ENCODE results near the gene EVL.

The EVL gene

GRCh38 chr14:100170880-100171279, 105.7 kb downstream of the EVL start:
- Histone ChIP-seq H3K27ac (replicated peaks) (no peak overlapping the region), H3K4me3 (replicated peaks; ENCODE audit: insufficient read depth, low read length) (no peak overlapping the region), H3K27me3 (ENCODE audit: insufficient read depth, poor library complexity, severe bottlenecking) (no peaks in the 10 kb centered on the region)
- no peak for TF ChIP-seq SPI1 (IDR thresholded peaks at IDR 0.05; ENCODE audit: borderline replicate concordance, low read depth)
- TF ChIP-seq GABPA (IDR thresholded peaks at IDR 0.05; ENCODE audit: low read depth): no peak
- TF ChIP-seq, protein P1, sequence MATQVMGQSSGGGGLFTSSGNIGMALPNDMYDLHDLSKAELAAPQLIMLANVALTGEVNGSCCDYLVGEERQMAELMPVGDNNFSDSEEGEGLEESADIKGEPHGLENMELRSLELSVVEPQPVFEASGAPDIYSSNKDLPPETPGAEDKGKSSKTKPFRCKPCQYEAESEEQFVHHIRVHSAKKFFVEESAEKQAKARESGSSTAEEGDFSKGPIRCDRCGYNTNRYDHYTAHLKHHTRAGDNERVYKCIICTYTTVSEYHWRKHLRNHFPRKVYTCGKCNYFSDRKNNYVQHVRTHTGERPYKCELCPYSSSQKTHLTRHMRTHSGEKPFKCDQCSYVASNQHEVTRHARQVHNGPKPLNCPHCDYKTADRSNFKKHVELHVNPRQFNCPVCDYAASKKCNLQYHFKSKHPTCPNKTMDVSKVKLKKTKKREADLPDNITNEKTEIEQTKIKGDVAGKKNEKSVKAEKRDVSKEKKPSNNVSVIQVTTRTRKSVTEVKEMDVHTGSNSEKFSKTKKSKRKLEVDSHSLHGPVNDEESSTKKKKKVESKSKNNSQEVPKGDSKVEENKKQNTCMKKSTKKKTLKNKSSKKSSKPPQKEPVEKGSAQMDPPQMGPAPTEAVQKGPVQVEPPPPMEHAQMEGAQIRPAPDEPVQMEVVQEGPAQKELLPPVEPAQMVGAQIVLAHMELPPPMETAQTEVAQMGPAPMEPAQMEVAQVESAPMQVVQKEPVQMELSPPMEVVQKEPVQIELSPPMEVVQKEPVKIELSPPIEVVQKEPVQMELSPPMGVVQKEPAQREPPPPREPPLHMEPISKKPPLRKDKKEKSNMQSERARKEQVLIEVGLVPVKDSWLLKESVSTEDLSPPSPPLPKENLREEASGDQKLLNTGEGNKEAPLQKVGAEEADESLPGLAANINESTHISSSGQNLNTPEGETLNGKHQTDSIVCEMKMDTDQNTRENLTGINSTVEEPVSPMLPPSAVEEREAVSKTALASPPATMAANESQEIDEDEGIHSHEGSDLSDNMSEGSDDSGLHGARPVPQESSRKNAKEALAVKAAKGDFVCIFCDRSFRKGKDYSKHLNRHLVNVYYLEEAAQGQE (IDR thresholded peaks at IDR 0.05; ENCODE audit: insufficient replicate concordance, low read depth): no peak
- TF ChIP-seq POLR2AphosphoS5 (IDR thresholded peaks at IDR 0.05; ENCODE audit: low read depth): no peak
- no peak for TF ChIP-seq CTCF (IDR thresholded peaks at IDR 0.05; ENCODE audit: insufficient read depth, low read length)
- DNase-seq (ENCODE audit: low read depth in 1 of 2, low spot score in 1 of 2): no peak

DNA sequence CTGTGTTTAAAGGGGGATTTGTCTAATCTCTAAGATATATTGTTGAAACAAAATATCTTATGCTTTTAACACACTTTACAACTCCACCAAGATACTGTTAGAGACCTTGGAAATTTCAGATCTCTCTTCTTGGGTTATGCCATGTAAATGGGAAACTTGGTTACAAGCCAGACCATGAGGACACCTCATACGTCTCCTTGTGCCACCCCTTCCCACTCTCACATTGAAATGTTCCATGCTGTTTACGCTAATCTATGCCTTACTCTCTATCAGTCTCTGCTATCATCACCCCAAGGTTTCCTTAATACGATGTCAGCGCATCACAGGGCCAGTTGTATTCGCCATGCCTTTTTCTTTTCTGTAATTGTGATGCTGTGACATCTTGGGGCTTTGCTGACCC, 107.6 kb downstream of the EVL start:
- no peak for DNase-seq (ENCODE audit: low read depth in 1 of 2, low spot score in 1 of 2)
- no peak overlapping the region for H3K27ac ChIP-seq (replicated peaks)

DNA sequence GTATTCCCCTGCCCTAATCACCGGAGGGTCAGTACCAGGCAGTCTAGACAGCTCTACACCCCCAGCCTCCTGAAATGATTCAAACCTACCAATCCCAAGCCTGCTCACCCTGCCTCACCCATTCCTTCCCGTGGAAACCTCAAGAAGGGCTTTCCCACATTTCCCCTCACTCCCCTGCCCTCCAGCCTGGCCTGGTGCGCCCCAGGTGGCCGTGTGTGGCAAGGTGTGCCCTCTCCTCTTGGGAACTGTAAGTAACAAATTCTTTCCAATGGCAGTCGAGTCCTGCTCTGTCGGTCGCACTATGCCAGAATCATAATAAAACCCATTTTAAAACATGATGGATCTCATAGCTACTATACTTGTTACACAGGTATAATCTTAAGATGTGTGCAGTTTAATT, 108.1 kb downstream of the EVL start:
- Histone ChIP-seq H3K4me3 (replicated peaks; ENCODE audit: insufficient read depth, low read length) (no peak overlapping the region), H3K27me3 (ENCODE audit: insufficient read depth, poor library complexity, severe bottlenecking) (no peaks in the 10 kb centered on the region), H3K27ac (replicated peaks) (no peak overlapping the region)
- no peak for DNase-seq (ENCODE audit: low read depth in 1 of 2, low spot score in 1 of 2)
- TF ChIP-seq SPI1 (IDR thresholded peaks at IDR 0.05; ENCODE audit: borderline replicate concordance, low read depth) (no peak), CTCF (IDR thresholded peaks at IDR 0.05; ENCODE audit: insufficient read depth, low read length) (no peak), GABPA (IDR thresholded peaks at IDR 0.05; ENCODE audit: low read depth) (no peak), POLR2AphosphoS5 (IDR thresholded peaks at IDR 0.05; ENCODE audit: low read depth) (no peak)
- TF ChIP-seq, protein P1 (IDR thresholded peaks at IDR 0.05; ENCODE audit: insufficient replicate concordance, low read depth): no peak

More for the DNA sequence above, 107.6 kb downstream of the EVL start:
- H3K4me3 ChIP-seq (replicated peaks; ENCODE audit: insufficient read depth, low read length): no peak overlapping the region
- H3K27me3 ChIP-seq (ENCODE audit: insufficient read depth, poor library complexity, severe bottlenecking): no peaks in the 10 kb centered on the region
- TF ChIP-seq GABPA (IDR thresholded peaks at IDR 0.05; ENCODE audit: low read depth) (no peak), CTCF (IDR thresholded peaks at IDR 0.05; ENCODE audit: insufficient read depth, low read length) (no peak), SPI1 (IDR thresholded peaks at IDR 0.05; ENCODE audit: borderline replicate concordance, low read depth) (no peak), POLR2AphosphoS5 (IDR thresholded peaks at IDR 0.05; ENCODE audit: low read depth) (no peak)
- TF ChIP-seq, protein P1 (IDR thresholded peaks at IDR 0.05; ENCODE audit: insufficient replicate concordance, low read depth): no peak

Data from HL-60 (cell line).